Activated gamma-delta T cell treated with anti-CD3 and anti-CD28 coated beads, Interleukin-2, amount 50 U/mL, for 16 hours (primary cell): ENCODE results near the gene ACBD4.
"Not testable (repeated sequence)": the region's sequence is repeated elsewhere in the genome, so short reads cannot be mapped to it uniquely, and the experiment has no call there.

Source experiments
- DNase-seq: peaks from one replicate; pipeline ENCODE4 v3.0.0-alpha.2; 2020; ENCODE audit warnings: low read depth

Gene ACBD4

GRCh38 chr17:45119964-45120363, 15.5 kb upstream of the ACBD4 start:
- no peak for DNase-seq

DNA sequence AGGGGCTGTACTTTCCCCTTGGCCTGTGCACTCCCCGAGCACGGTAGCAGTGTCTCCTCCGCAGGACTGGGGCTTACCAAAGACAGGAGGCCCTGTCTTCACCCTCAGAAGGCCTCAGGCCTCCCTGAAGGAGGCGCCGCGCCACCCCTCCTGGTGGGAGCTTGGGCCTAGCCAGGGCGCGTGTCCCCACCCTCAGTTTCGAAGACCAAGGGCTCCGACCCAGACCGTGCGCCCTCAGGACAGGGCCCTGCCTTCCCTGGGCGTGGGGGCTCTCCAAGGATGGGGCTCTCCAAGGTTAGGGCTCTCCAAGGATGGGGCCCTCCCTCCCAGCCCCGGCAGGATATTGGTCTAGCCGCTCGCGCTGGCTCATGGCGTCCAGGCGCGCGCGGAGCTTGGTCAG, 14.9 kb upstream of the ACBD4 start:
- DNase-seq = no peak

GRCh38 chr17:45121055-45121454, 14.4 kb upstream of the ACBD4 start:
- no peak for DNase-seq

GRCh38 chr17:45123076-45123770, 12.3 kb upstream of the ACBD4 start:
- no peak for DNase-seq

DNA sequence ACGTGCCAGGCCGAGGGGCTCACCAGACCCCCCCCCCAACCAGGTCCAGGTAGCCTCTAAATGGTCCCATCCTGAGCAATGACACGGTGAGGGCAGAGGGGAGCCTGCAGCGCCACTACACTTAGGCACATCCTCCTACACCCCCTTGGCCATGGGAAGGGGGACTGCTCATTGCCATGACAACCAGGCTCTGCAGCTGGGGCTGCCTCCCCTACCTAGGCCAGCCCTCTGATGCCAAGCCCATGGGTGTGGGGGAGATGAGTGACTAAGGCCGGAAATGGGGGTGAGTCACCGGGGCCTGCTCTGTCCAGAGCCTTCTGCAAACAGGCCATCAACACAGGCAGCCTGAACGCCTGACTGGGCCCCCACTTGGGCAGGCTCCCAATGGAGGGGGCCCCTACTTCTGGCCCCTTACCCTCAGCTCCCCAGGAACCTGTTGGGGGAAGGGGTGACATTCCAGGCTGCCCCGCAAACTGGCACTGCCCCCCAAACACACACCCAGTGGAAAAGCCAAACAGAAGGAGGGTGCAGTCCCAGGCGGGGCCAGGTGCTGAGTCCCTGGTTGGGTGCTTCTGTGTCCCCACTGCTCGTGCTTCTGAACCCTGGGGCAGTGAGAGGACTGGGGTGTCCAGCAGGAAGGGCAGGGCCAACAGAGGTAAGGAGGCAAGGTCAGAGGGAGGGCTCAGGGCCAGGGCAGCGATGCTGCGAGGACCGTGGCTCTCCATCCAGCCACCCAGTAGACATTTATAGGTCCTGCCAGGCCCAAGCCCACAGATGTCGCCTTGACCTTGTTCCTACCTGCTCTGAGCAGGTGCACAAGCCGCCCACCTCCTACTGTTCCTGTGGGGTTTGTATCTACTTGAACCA, 11.3 kb upstream of the ACBD4 start:
- no peak for DNase-seq

GRCh38 chr17:45124797-45125122, 10.7 kb upstream of the ACBD4 start:
- not testable (repeated sequence) for DNase-seq

GRCh38 chr17:45125509-45125908, 10.0 kb upstream of the ACBD4 start:
- DNase-seq = no peak

- DNase-seq = no peak
Observed at GRCh38 chr17:45127207-45127547, 8.3 kb upstream of the ACBD4 start.

DNA sequence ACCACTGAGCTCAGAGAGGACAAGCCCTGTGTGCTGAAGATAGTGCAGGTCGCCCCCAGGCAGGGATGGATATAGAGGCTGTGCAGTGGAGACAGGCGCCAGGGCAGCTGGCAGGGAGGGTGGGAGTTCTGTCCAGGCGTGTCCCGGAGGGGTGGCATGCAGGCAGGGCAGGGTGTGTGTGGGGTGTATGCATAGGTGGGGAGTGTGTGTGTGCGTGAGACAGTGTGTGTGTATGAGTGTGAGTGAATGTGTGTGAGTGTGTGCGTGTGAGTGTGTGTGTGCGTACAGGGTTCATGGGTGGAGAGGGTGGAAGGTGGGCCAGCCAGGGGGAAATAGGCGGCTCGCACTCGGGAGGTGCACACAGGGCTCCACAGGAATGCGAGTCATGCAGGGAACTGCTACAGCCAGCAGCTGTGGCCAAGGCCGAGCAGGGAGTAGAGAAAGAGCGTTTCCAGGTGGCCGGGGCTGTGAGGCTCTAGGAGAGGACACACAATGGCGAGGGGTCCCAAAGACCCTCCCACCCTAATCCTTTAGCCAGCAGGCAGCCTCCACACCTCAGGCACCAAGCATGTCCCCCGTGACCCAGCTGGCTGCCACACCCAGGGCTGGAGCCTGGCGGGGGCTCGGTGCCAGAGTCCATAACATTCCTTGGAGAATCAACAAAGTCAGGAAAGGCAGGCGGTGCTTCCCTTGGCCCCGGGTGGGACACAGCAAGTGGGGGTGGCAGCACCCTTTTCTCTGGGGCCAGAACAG, 7.8 kb upstream of the ACBD4 start:
- no peak for DNase-seq

DNA sequence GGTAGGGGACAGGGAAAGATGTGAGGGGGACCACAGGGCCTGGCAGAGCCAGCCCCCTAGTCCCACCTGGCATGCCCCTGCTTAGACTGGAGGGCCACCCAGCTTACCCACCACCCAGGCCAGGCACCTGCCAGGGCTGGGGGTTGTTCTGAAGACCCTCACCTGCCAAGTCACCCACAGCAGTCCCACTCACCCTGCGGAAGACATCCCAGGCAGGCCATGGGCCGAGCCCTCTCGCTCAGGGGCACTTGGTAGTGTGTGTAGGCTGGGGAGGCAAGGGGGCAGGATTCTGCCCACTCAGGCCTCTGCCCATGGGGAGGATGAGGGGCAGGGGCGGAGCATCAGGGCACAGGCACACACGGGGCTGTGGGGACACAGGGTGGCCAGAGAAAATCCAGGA, 7.2 kb upstream of the ACBD4 start:
- no peak for DNase-seq

DNA sequence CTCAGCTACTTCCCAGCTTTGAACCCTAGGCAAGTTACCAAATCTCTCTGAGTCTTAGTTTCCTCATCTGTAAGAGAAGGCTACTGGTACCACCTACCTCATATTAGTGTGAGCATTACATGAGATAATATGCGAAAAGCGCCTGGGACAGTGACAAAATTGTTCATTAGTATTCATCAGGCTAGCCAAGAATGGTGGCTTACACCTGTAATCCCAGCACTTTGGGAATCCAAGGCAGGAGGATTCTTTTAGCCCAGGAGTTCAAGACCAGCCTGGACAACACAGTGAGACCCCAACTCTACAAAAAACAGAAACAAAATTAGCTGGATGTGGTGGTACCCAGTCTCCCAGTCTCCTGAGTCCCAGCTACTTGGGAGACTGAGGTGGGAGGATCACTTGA, 6.5 kb upstream of the ACBD4 start:
- DNase-seq = no peak

GRCh38 chr17:45129426-45129939, 6.0 kb upstream of the ACBD4 start:
- no peak for DNase-seq

- DNase-seq = no peak
Observed at GRCh38 chr17:45129940-45130680, 5.4 kb upstream of the ACBD4 start.

GRCh38 chr17:45130681-45131615, 4.5 kb upstream of the ACBD4 start:
- no peak for DNase-seq

DNA sequence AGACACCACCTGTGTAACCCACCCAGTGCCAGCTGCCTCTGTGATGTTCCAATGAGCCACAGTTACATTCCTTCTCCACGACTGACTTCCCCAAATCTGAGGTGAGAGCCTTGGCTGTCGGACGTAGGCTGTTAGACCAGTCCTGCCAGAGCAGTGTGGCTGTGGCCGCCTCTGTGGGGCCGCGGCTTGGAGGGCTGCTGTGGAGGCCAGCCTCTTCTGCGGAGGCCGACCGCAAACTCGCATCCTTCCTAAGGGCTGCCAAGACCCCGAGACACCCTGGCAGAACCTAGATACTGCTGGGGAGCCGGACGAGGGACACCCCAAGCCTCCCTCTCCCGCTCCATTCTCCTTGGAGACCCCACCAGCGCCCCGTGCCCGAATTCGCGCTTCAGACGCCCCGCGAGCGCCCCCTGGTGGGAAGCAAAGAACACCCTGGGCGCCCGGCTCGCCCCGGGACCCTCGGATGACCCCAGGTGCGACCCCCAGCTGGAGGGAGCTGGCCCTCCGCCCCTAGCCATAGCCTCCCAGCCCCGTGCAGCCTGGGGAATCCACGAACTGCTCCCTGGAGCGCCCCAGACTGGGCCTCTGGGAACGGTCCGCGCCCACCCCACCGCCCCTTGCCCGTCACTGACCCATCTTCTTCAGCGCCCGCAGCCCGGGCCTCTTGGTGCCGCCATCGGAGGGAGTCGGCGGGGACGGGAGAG, 3.7 kb upstream of the ACBD4 start:
- DNase-seq = peak; percentile 25

DNA sequence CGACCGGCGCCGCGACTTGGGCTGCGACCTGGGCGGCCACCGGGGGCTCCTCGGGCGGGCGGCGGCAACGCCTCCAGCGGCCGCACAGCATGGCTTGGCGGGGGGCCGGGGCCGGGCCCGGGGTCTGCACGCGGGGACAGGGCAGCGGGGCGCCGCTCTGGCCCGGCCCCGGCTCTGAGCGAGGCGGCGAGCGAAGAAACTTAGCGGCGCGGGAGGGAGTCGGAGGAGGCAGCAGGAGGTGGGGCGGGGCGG, 3.2 kb upstream of the ACBD4 start, which contains the start of gene PLCD3:
Gene PLCD3, minus strand, starts transcription at position 196 of the 252 bp plus-strand sequence. Its CDS starts 105 bp downstream, at position 91.
- peak; percentile 49 for DNase-seq

- DNase-seq = peak; percentile 26
Observed at GRCh38 chr17:45132572-45133463, 2.7 kb upstream of the ACBD4 start.

GRCh38 chr17:45135978-45136791, 698 bp downstream of the ACBD4 start:
- DNase-seq = no peak
